B cell (primary cell): Measurements from ENCODE around the gene TP53BP1. TPM values are rescaled to one million over a fixed set of nuclear protein-coding genes. Genes with fewer than 3 reads are reported as not detected.

Experiments used
- ATAC-seq: fragments of 200-7000 bp; cut with Tn5 transposase; one replicate; pipeline ENCODE4 v1.10.0; 2021; ENCODE audit warnings: low read depth, mild to moderate bottlenecking, moderate number of reproducible peaks, moderate library complexity
- CTCF ChIA-PET: fragments of 350-600 bp; sonication (Branson Sonifier 250); formaldehyde crosslinking; loops from one replicate; lab custom pipeline; 2021; ENCODE audit warnings: antibody characterized with exemption, inconsistent platforms; lab: Charles Lee
- POLR2A ChIA-PET: fragments of 350-600 bp; sonication (Branson Sonifier 250); formaldehyde crosslinking; loops from one replicate; lab custom pipeline; 2021; ENCODE audit warnings: antibody characterized with exemption; lab: Charles Lee
- DNase-seq: peaks from one replicate; pipeline ENCODE4 v3.0.0; 2013
- H2AFZ ChIP-seq: 2 replicates; pipeline ENCODE4 v1.6.1; 2012; ENCODE audit warnings: mild to moderate bottlenecking, low read depth, low read length; ENCODE audit not compliant: insufficient read depth, poor library complexity, severe bottlenecking
- H3K27ac ChIP-seq, 2 donors: 1 replicate in 1 of 2; 2 replicates in 1 of 2; pipeline ENCODE4 v1.5.1; 2012 to 2013; ENCODE audit warnings: low read length in 2 of 2, mild to moderate bottlenecking in 2 of 2, moderate library complexity in 1 of 2
- H3K27me3 ChIP-seq, 4 experiments: fragments of 200-600 bp in 1 of 4; sonication (generic) in 1 of 4; replicated peaks in 1 of 4; 1 replicate in 2 of 4; 2 replicates in 2 of 4; pipeline versions ENCODE4 v1.6.1 to v1.7.0; 2013 to 2016; ENCODE audit warnings: low read length in 3 of 4, mild to moderate bottlenecking in 2 of 4, mixed read lengths in 1 of 4, moderate library complexity in 1 of 4; ENCODE audit not compliant: insufficient read depth in 4 of 4, control insufficient read depth in 3 of 4; ENCODE audit errors: control extremely low read depth in 1 of 4
- H3K36me3 ChIP-seq, 2 experiments: replicated peaks in 1 of 2; 1 replicate in 1 of 2; 2 replicates in 1 of 2; pipeline versions ENCODE4 v1.6.1 to v1.7.1; 2013; ENCODE audit warnings: low read length in 1 of 2; ENCODE audit not compliant: insufficient read depth in 2 of 2, control insufficient read depth in 1 of 2; ENCODE audit errors: control extremely low read depth in 1 of 2, extremely low read depth in 1 of 2
- H3K4me1 ChIP-seq, 2 donors: fragments of 200-600 bp in 1 of 2; sonication (generic) in 1 of 2; 1 replicate in 1 of 2; 2 replicates in 1 of 2; pipeline versions ENCODE4 v1.5.1 to v1.6.1; 2013 to 2017; ENCODE audit warnings: low read length in 2 of 2; ENCODE audit not compliant: control insufficient read depth in 2 of 2, insufficient read depth in 2 of 2
- H3K4me2 ChIP-seq: replicated peaks from 2 replicates; pipeline ENCODE3; 2012; ENCODE audit warnings: mild to moderate bottlenecking, low read depth, low read length; ENCODE audit not compliant: poor library complexity, severe bottlenecking
- H3K4me3 ChIP-seq, 5 experiments: fragments of 200-600 bp in 1 of 5; sonication (generic) in 1 of 5; 1 replicate in 3 of 5; 2 replicates in 2 of 5; pipeline versions ENCODE4 v1.5.1 to v1.7.0; 2011 to 2016; ENCODE audit warnings: low read length in 4 of 5, mild to moderate bottlenecking in 4 of 5, low read depth in 2 of 5, control low read depth in 1 of 5, moderate library complexity in 1 of 5; ENCODE audit not compliant: insufficient read depth in 1 of 5; ENCODE audit errors: control extremely low read depth in 1 of 5, extremely low read depth in 1 of 5
- H3K79me2 ChIP-seq: fragments of 200-600 bp; sonication (generic); one replicate; pipeline ENCODE4 v1.6.0; 2016; ENCODE audit warnings: low read length; ENCODE audit not compliant: control insufficient read depth, insufficient read depth
- H3K9ac ChIP-seq: fragments of 200-600 bp; sonication (generic); 2 replicates; pipeline ENCODE4 v1.6.1; 2017; ENCODE audit warnings: mild to moderate bottlenecking, low read length, moderate library complexity
- H3K9me3 ChIP-seq, 3 donors: one replicate each; pipeline versions ENCODE4 v1.6.1 to v1.7.1; 2013; ENCODE audit warnings: low read length in 2 of 3; ENCODE audit not compliant: control insufficient read depth in 2 of 3, insufficient read depth in 1 of 3; ENCODE audit errors: control extremely low read depth in 1 of 3
- H4K20me1 ChIP-seq: 2 replicates; pipeline ENCODE4 v1.6.0; 2012; ENCODE audit warnings: mild to moderate bottlenecking, low read length; ENCODE audit not compliant: insufficient read depth, control insufficient read depth, poor library complexity, severe bottlenecking
- H3K27ac Mint-ChIP-seq: one replicate; pipeline ENCODE4 v1.8.0; 2021; ENCODE audit warnings: mixed read lengths
- H3K27me3 Mint-ChIP-seq: one replicate; pipeline ENCODE4 v1.8.0; 2021; ENCODE audit warnings: mixed read lengths
- H3K4me1 Mint-ChIP-seq: one replicate; pipeline ENCODE4 v1.8.0; 2021; ENCODE audit warnings: mixed read lengths
- H3K4me3 Mint-ChIP-seq: one replicate; pipeline ENCODE4 v1.8.0; 2021; ENCODE audit warnings: mixed read lengths
- H3K9me3 Mint-ChIP-seq: one replicate; pipeline ENCODE4 v1.8.0; 2022; ENCODE audit warnings: mixed read lengths; ENCODE audit not compliant: insufficient read depth
- EZH2 ChIP-seq: IDR thresholded peaks from 2 replicates; pipeline ENCODE4 v1.6.1; 2012; ENCODE audit warnings: borderline replicate concordance, low read depth, mild to moderate bottlenecking, moderate library complexity, low read length; ENCODE audit not compliant: insufficient read depth, poor library complexity, severe bottlenecking
- WGBS: methylation state at CpG from one replicate; pipeline ENCODE4 v1.1.5; 2013; ENCODE audit warnings: missing lambda C conversion rate; ENCODE audit not compliant: insufficient coverage; 5-methylcytosine and 5-hydroxymethylcytosine counted together
- intact Hi-C: fragments of 100-400 bp; cut with micrococcal nuclease; formaldehyde crosslinking; loops from one replicate; pipeline ENCODE4 v1.10.0; 2022
- polyA plus RNA-seq: library from polyadenylated mRNA; depleted of rRNA; stranded (reverse); fragments of >200 nt; gene quantifications from 2 replicates; pipeline ENCODE4 v1.2.3, GENCODE V29; 2012
- total RNA-seq, 2 donors: library from RNA; stranded (reverse); fragments of 120-200 nt in 1 of 2; gene quantifications; 1 replicate in 1 of 2; 2 replicates in 1 of 2; pipeline versions ENCODE4 v1.2.3 to v1.2.4, GENCODE V29; 2013 to 2022
- TF ChIP-seq, protein P1 (sequence below): fragments of 200-600 bp; IDR thresholded peaks from one replicate; pipeline ENCODE4 v1.8.0; 2022; ENCODE audit warnings: antibody characterized with exemption, mild to moderate bottlenecking

TP53BP1 gene
- total and polyA plus RNA-seq, 2 donors (not counting 1 experiment from before 2014, with no cell fraction given) = 13.1 to 70.5 TPM

DNA sequence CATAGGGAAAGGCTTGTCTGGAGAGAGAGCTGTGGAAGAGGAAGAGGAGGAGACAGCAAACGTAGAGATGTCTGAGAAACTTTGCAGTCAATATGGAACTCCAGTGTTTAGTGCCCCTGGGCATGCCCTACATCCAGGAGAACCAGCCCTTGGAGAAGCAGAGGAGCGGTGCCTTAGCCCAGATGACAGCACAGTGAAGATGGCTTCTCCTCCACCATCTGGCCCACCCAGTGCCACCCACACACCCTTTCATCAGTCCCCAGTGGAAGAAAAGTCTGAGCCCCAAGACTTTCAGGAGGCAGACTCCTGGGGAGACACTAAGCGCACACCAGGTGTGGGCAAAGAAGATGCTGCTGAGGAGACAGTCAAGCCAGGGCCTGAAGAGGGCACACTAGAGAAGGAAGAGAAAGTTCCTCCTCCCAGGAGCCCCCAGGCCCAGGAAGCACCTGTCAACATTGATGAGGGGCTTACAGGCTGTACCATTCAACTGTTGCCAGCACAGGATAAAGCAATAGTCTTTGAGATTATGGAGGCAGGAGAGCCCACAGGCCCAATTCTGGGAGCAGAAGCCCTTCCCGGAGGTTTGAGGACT lies 31.4 kb upstream of the TP53BP1 start:
- POLR2A ChIA-PET = no interaction called here
- intact Hi-C loops = no loop called here
- no peak for ATAC-seq

DNA sequence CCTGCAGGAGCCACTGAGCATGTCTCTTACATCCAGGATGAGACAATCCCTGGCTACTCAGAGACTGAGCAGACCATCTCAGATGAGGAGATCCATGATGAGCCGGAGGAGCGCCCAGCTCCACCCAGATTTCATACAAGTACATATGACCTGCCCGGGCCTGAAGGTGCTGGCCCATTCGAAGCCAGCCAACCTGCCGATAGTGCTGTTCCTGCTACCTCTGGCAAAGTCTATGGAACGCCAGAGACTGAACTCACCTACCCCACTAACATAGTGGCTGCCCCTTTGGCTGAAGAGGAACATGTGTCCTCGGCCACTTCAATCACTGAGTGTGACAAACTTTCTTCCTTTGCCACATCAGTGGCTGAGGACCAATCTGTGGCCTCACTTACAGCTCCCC lies 30.7 kb upstream of the TP53BP1 start:
- Histone ChIP-seq H3K27me3 (peaks cover 0 to 11% (median 4%) of the 10 kb centered on the region in 4 experiments), H4K20me1 (no peaks in the 10 kb centered on the region), H3K9me3 (no peaks in the 10 kb centered on the region), H3K4me2 (no peak overlapping the region), H3K4me1 (peaks cover 4 to 5% of the 10 kb centered on the region in 2 donors), H3K79me2 (no peaks in the 10 kb centered on the region), H3K36me3 (no peaks in the 10 kb centered on the region), H3K27ac (no peak overlapping the region), H3K4me3 (no peak overlapping the region), H3K9ac (no peak overlapping the region), H2AFZ (no peak overlapping the region)
- H3K4me3 Mint-ChIP-seq = no peak overlapping the region
- no peak for ATAC-seq
- ChIA-PET POLR2A (no interaction called here), CTCF (interaction anchor here (2.1 kb wide), 1 partner anchor 10 kb away, joined by 9 read pairs; no protein-coding TSS in a partner anchor)
- TF ChIP-seq EZH2 = no peak
- TF ChIP-seq, protein P1, sequence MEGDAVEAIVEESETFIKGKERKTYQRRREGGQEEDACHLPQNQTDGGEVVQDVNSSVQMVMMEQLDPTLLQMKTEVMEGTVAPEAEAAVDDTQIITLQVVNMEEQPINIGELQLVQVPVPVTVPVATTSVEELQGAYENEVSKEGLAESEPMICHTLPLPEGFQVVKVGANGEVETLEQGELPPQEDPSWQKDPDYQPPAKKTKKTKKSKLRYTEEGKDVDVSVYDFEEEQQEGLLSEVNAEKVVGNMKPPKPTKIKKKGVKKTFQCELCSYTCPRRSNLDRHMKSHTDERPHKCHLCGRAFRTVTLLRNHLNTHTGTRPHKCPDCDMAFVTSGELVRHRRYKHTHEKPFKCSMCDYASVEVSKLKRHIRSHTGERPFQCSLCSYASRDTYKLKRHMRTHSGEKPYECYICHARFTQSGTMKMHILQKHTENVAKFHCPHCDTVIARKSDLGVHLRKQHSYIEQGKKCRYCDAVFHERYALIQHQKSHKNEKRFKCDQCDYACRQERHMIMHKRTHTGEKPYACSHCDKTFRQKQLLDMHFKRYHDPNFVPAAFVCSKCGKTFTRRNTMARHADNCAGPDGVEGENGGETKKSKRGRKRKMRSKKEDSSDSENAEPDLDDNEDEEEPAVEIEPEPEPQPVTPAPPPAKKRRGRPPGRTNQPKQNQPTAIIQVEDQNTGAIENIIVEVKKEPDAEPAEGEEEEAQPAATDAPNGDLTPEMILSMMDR = no peak
- H3K27me3 Mint-ChIP-seq = peaks cover 13% of the 10 kb centered on the region
- no peak overlapping the region for H3K27ac Mint-ChIP-seq
- no peak for DNase-seq
- 87% methylated on average over 7 of the region's 7 CpGs for WGBS
- H3K4me1 Mint-ChIP-seq = peaks cover 8% of the 10 kb centered on the region
- intact Hi-C loops = no loop called here
- no peaks in the 10 kb centered on the region for H3K9me3 Mint-ChIP-seq

More for the DNA sequence above, 31.4 kb upstream of the TP53BP1 start:
- TF ChIP-seq, protein P1 = no peak
- H3K9ac ChIP-seq = no peak overlapping the region
- H2AFZ ChIP-seq = no peak overlapping the region
- no peak overlapping the region for H3K4me3 Mint-ChIP-seq
- peaks cover 2% of the 10 kb centered on the region for H3K4me1 Mint-ChIP-seq
- peaks cover 11% of the 10 kb centered on the region for H3K27me3 Mint-ChIP-seq
- no peaks in the 10 kb centered on the region for H3K9me3 ChIP-seq
- DNase-seq = no peak
- H3K27me3 ChIP-seq = peaks cover 0 to 4% (median 1%) of the 10 kb centered on the region in 4 experiments
- H3K79me2 ChIP-seq = no peaks in the 10 kb centered on the region
- H3K4me3 ChIP-seq = no peak overlapping the region
- CTCF ChIA-PET = interaction anchor here (2.1 kb wide), 1 partner anchor 10 kb away, joined by 9 read pairs; no protein-coding TSS in a partner anchor
- no peaks in the 10 kb centered on the region for H3K36me3 ChIP-seq
- H3K9me3 Mint-ChIP-seq = no peaks in the 10 kb centered on the region
- H3K4me2 ChIP-seq = no peak overlapping the region
- no peak overlapping the region for H3K27ac ChIP-seq
- H4K20me1 ChIP-seq = no peaks in the 10 kb centered on the region
- no peaks in the 10 kb centered on the region for H3K4me1 ChIP-seq
- no peak overlapping the region for H3K27ac Mint-ChIP-seq
- 86% methylated on average over 4 of the region's 4 CpGs for WGBS
